ENCODE results near the gene SPINT4.

GRCh38 chr20:45765980-45766379 is 43.8 kb downstream of the SPINT4 start:
- TF ChIP-seq, protein P1, sequence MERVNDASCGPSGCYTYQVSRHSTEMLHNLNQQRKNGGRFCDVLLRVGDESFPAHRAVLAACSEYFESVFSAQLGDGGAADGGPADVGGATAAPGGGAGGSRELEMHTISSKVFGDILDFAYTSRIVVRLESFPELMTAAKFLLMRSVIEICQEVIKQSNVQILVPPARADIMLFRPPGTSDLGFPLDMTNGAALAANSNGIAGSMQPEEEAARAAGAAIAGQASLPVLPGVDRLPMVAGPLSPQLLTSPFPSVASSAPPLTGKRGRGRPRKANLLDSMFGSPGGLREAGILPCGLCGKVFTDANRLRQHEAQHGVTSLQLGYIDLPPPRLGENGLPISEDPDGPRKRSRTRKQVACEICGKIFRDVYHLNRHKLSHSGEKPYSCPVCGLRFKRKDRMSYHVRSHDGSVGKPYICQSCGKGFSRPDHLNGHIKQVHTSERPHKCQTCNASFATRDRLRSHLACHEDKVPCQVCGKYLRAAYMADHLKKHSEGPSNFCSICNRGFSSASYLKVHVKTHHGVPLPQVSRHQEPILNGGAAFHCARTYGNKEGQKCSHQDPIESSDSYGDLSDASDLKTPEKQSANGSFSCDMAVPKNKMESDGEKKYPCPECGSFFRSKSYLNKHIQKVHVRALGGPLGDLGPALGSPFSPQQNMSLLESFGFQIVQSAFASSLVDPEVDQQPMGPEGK (CRISPR knock-in tag; IDR thresholded peaks at IDR 0.05; ENCODE audit: borderline replicate concordance): no peak
- TF ChIP-seq RARB (CRISPR knock-in tag; IDR thresholded peaks at IDR 0.05) (no peak), CSDC2 (CRISPR knock-in tag; IDR thresholded peaks at IDR 0.05) (no peak), ZFP30 (CRISPR knock-in tag; IDR thresholded peaks at IDR 0.05) (no peak), ESRRG (CRISPR knock-in tag; IDR thresholded peaks at IDR 0.05) (no peak)
